Measurements from ENCODE around the gene ITGA3.

DNA sequence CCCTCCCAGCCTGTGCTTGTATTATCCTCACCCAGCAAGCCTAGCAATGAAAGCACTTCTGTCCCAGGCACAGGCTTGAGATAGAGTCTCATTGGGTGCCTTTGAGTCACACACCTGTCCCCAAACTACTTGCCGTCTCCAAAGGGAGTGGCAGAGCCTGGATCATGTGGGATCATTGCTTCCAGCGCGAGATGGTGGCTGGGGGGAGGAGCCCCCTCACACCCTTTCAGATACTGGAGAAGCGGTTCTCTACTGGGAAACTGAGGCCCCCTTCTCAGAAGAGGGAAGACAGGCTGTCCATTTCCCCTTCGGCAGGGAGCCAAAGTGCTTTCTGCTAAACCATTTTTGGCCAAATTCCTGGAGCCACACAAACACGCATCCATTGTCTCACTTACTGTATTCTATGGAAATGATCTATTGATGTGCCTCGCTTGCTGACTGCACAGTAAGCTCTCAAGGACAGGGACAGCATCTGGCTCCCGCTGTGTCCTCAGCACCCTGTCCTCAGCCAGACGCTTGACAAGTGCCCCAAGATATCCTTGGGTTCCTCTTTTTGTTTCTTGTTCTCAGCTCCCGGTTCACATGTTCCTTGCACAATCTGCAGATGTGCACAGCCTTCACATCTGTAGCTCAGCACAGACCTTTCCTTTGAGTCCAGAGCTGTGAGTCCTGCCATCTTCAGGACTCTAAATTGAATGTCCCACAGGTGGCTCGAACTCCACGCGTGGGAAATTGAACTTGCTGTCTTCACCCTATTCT lies 34.9 kb upstream of the ITGA3 start:
- TF ChIP-seq, protein P1, sequence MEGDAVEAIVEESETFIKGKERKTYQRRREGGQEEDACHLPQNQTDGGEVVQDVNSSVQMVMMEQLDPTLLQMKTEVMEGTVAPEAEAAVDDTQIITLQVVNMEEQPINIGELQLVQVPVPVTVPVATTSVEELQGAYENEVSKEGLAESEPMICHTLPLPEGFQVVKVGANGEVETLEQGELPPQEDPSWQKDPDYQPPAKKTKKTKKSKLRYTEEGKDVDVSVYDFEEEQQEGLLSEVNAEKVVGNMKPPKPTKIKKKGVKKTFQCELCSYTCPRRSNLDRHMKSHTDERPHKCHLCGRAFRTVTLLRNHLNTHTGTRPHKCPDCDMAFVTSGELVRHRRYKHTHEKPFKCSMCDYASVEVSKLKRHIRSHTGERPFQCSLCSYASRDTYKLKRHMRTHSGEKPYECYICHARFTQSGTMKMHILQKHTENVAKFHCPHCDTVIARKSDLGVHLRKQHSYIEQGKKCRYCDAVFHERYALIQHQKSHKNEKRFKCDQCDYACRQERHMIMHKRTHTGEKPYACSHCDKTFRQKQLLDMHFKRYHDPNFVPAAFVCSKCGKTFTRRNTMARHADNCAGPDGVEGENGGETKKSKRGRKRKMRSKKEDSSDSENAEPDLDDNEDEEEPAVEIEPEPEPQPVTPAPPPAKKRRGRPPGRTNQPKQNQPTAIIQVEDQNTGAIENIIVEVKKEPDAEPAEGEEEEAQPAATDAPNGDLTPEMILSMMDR (IDR thresholded peaks at IDR 0.05; ENCODE audit: insufficient read depth, low read length, poor library complexity, severe bottlenecking) = no peak
- TF ChIP-seq EZH2phosphoT487 (conservative IDR thresholded peaks at IDR 0.05; ENCODE audit: low read length) = no peak

Data from SU-DHL-6 (cell line).